Skeletal muscle tissue (tissue), 2 donors: ENCODE results near the gene RUSC1. TPM values are rescaled to one million over a fixed set of nuclear protein-coding genes. Genes with fewer than 3 reads are reported as not detected.

Source experiments
- small RNA-seq: library from RNA; depleted of rRNA; stranded (forward); fragments of <200 nt; gene quantifications from one replicate; pipeline ENCODE3, GENCODE V24; 2014
- total RNA-seq: library from RNA; depleted of rRNA; stranded (reverse); fragments of >200 nt; gene quantifications from one replicate; pipeline ENCODE4 v1.2.3, GENCODE V29; 2014

Gene RUSC1
- total RNA-seq, 1 donor from 2014 or later: 9.4 TPM

Small RNA genes lying within 50 kb of the gene (small RNA-seq; reads per million reads assigned to genes)
- gene RNU6-106P: not detected

Other genes with a start within 250 kb of the RUSC1 start
- 0.52 TPM for gene EFNA3, start 242.1 kb upstream of the RUSC1 start, total RNA-seq
- gene EFNA1, start 193.0 kb upstream of the RUSC1 start, total RNA-seq: 13.0 TPM
- gene SLC50A1, start 185.0 kb upstream of the RUSC1 start, total RNA-seq: 19.8 TPM
- 13.6 TPM for gene DPM3, start 180.4 kb upstream of the RUSC1 start, total RNA-seq
- gene KRTCAP2, start 147.6 kb upstream of the RUSC1 start, total RNA-seq: 104 TPM
- under 0.01 TPM for gene TRIM46, start 147.0 kb upstream of the RUSC1 start, total RNA-seq
- gene THBS3, start 113.0 kb upstream of the RUSC1 start, total RNA-seq: 40.2 TPM
- 16.2 TPM for gene MTX1, start 112.2 kb upstream of the RUSC1 start, total RNA-seq
- 2.1 TPM for gene ENTREP3, start 65.4 kb upstream of the RUSC1 start, total RNA-seq
- 16.2 TPM for gene SCAMP3, start 58.5 kb upstream of the RUSC1 start, total RNA-seq
- 23.5 TPM for gene CLK2, start 47.4 kb upstream of the RUSC1 start, total RNA-seq
- gene HCN3, start 43.4 kb upstream of the RUSC1 start, total RNA-seq: 1.0 TPM
- not detected for gene PKLR, start 19.5 kb upstream of the RUSC1 start, total RNA-seq
- gene FDPS, start 12.0 kb upstream of the RUSC1 start, total RNA-seq: 69.4 TPM
- gene ASH1L, start 241.9 kb downstream of the RUSC1 start, total RNA-seq: 35.0 TPM